WTC11 (cell line): ENCODE results near the gene GYPA. TPM values are rescaled to one million over a fixed set of nuclear protein-coding genes. Genes with fewer than 3 reads are reported as not detected.
"Not testable (repeated sequence)": the region's sequence is repeated elsewhere in the genome, so short reads cannot be mapped to it uniquely, and the experiment has no call there.

Source experiments
- ATAC-seq: fragments of 200-7000 bp; cut with Tn5 transposase; 2 replicates; pipeline ENCODE4 v1.10.0; 2021; ENCODE audit warnings: mild to moderate bottlenecking, moderate library complexity
- Bru-seq: library from RNA; stranded (reverse); fragments of 400-500 nt; gene quantifications from one replicate; lab custom pipeline; 2021; lab: Mats Ljungman, UMichigan
- CTCF ChIA-PET: fragments of 300-600 bp; sonication (Branson Sonifier 250); formaldehyde crosslinking; loops from one replicate; lab custom pipeline; 2021; ENCODE audit warnings: antibody characterized with exemption; lab: Charles Lee
- POLR2A ChIA-PET: fragments of 350-600 bp; sonication (Branson Sonifier 250); formaldehyde crosslinking; loops from one replicate; lab custom pipeline; 2021; ENCODE audit warnings: antibody characterized with exemption; lab: Charles Lee
- DNase-seq: peaks from one replicate; pipeline ENCODE4 v3.0.0; 2021; ENCODE audit warnings: low spot score
- H3K27ac Mint-ChIP-seq: 2 replicates; pipeline ENCODE4 v1.8.0; 2021; ENCODE audit warnings: mixed read lengths
- H3K27me3 Mint-ChIP-seq: 2 replicates; pipeline ENCODE4 v1.8.0; 2021; ENCODE audit warnings: low read depth, mild to moderate bottlenecking, moderate library complexity, mixed read lengths
- H3K36me3 Mint-ChIP-seq: 2 replicates; pipeline ENCODE4 v1.8.0; 2021; ENCODE audit warnings: mixed read lengths
- H3K4me1 Mint-ChIP-seq: 2 replicates; pipeline ENCODE4 v1.8.0; 2022; ENCODE audit warnings: mixed read lengths
- H3K4me3 Mint-ChIP-seq: 2 replicates; pipeline ENCODE4 v1.8.0; 2021; ENCODE audit warnings: mild to moderate bottlenecking, moderate library complexity, mixed read lengths
- H3K9me3 Mint-ChIP-seq: 2 replicates; pipeline ENCODE4 v1.8.0; 2021; ENCODE audit warnings: mixed read lengths
- ELF4 ChIP-seq: sonication (generic); formaldehyde crosslinking; IDR thresholded peaks from 2 replicates; pipeline ENCODE4 v1.8.1; 2022; ENCODE audit warnings: low read depth, mild to moderate bottlenecking, moderate library complexity, missing genetic modification reagents
- FOXK1 ChIP-seq: sonication (generic); formaldehyde crosslinking; IDR thresholded peaks from 2 replicates; pipeline ENCODE4 v1.8.0; 2022; ENCODE audit warnings: mild to moderate bottlenecking, moderate library complexity, missing genetic modification reagents
- MYBL2 ChIP-seq: sonication (generic); formaldehyde crosslinking; IDR thresholded peaks from 2 replicates; pipeline ENCODE4 v1.8.1; 2023; ENCODE audit warnings: mild to moderate bottlenecking, moderate library complexity, missing genetic modification reagents
- SOX15 ChIP-seq: fragments of 250-450 bp; sonication (Bioruptor Pico); IDR thresholded peaks from 2 replicates; pipeline ENCODE4 v1.9.0; 2021; ENCODE audit warnings: mild to moderate bottlenecking
- SP1 ChIP-seq: sonication (generic); formaldehyde crosslinking; conservative IDR thresholded peaks from 2 replicates; pipeline ENCODE4 v1.8.1; 2022; ENCODE audit warnings: missing genetic modification reagents
- TEAD1 ChIP-seq: sonication (generic); formaldehyde crosslinking; IDR thresholded peaks from 2 replicates; pipeline ENCODE4 v1.8.0; 2022; ENCODE audit warnings: mild to moderate bottlenecking, missing genetic modification reagents
- ZNF317 ChIP-seq: sonication (generic); formaldehyde crosslinking; IDR thresholded peaks from 2 replicates; pipeline ENCODE4 v1.8.1; 2023; ENCODE audit warnings: low read depth, mild to moderate bottlenecking, moderate library complexity, missing genetic modification reagents, borderline replicate concordance
- ZNF396 ChIP-seq: fragments of 250-450 bp; sonication (Bioruptor Pico); IDR thresholded peaks from 2 replicates; pipeline ENCODE4 v1.8.0; 2021; ENCODE audit warnings: mild to moderate bottlenecking, moderate library complexity, borderline replicate concordance
- long read RNA-seq, 3 experiments: library from RNA in 1 of 3; library from capped mRNA in 1 of 3; library from polyadenylated mRNA in 1 of 3; unstranded in 2 of 3; stranded (forward) in 1 of 3; transcript quantifications; one replicate each; pipeline ENCODE4 v2.0.0, GENCODE V29; 2021
- total RNA-seq: library from RNA; stranded (reverse); gene quantifications from 3 replicates; pipeline ENCODE4 v1.2.3, GENCODE V29; 2021
- TF ChIP-seq, protein P1 (sequence below): sonication (generic); formaldehyde crosslinking; IDR thresholded peaks from 2 replicates; pipeline ENCODE4 v1.8.1; 2022; ENCODE audit warnings: low read depth, mild to moderate bottlenecking, moderate library complexity, missing genetic modification reagents, borderline replicate concordance
- TF ChIP-seq, protein P2 (sequence below): sonication (generic); formaldehyde crosslinking; IDR thresholded peaks from 2 replicates; pipeline ENCODE4 v1.8.1; 2022; ENCODE audit warnings: low read depth, missing genetic modification reagents, borderline replicate concordance
- TF ChIP-seq, protein P3 (sequence below): fragments of 250-450 bp; sonication (Bioruptor Pico); IDR thresholded peaks from 2 replicates; pipeline ENCODE4 v1.9.0; 2021; ENCODE audit warnings: moderate library complexity, mild to moderate bottlenecking, inconsistent platforms, borderline replicate concordance
- TF ChIP-seq, protein P4 (sequence below): sonication (generic); formaldehyde crosslinking; IDR thresholded peaks from 2 replicates; pipeline ENCODE4 v1.8.0; 2022; ENCODE audit warnings: mild to moderate bottlenecking, missing genetic modification reagents
- TF ChIP-seq, protein P5 (sequence below): fragments of 250-450 bp; sonication (Bioruptor Pico); IDR thresholded peaks from 2 replicates; pipeline ENCODE4 v1.9.0; 2021; ENCODE audit warnings: mild to moderate bottlenecking

Gene GYPA
- total RNA-seq (0.09 to 0.44 TPM in 2 of 3 replicates, not detected in the other), Bru-seq, nascent RNA (not detected)
- long read RNA-seq, experiment 1: 0 reads
- long read RNA-seq, experiment 2: 0 reads
- long read RNA-seq, experiment 3: 0 reads

DNA sequence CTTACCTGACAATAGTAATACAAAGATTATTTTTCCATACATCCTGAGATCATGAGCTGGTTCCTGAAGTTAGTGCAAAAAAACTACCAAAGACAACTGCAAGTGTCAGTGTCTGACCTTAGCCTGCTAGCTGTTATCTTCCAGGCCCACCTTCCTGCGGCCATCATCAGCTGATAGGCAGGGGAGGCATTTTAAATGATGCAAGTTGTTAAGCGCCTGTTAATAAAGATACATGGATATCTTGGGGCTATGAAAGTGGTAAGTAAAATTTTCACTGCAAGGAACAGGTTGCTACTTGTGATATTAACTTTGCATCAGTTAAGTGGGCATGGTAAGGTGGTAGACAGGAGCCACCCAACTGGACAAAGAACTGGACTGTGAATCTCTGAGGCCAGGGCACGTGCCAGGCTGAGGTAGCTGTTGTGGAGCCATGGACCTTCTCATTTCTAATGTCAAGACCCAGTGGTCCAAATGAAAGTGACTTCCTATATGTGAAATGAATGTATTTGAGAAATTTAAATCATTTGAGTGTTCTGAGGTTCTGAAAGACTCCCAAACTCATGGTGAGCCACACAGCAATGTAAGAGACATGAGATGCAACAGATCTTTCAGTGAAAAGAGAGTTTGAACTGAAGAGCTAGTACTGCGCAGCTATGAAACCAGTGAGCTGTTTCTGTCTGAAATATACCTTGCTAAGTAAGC, at the start of gene GYPA:
Gene GYPA, minus strand, starts transcription at position 125 of the 702 bp plus-strand sequence. Its CDS starts 83 bp downstream, at position 42.
- CTCF ChIA-PET: not testable (repeated sequence)

DNA sequence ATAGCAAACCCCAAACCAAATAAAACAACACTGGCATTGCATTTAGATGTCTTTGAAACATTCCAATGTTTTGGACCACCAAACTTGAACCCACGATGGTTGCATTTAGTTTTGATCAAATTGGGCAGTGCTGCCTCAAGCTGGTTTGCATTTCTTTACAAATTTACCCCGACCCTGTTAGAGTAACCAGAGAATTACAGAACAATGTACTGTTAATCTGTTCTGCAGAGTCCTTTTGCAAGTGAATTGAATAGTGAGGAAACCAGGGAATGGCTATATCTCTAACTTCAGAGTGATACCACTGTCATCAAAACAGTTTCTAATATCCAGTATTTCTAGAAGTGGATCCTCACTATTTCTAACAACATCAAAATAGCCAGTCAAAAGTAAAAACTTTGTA, 49.5 kb upstream of the GYPA start:
- no peak for DNase-seq
- H3K27me3 Mint-ChIP-seq: peaks cover 22% of the 10 kb centered on the region
- H3K36me3 Mint-ChIP-seq: no peaks in the 10 kb centered on the region
- ChIA-PET CTCF (interaction anchor here (0.5 kb wide), 1 partner anchor 436 kb away, joined by 4 read pairs; no protein-coding TSS in a partner anchor), POLR2A (no interaction called here)
- no peak overlapping the region for H3K27ac Mint-ChIP-seq
- peak; percentile 76 for ATAC-seq
- H3K9me3 Mint-ChIP-seq: peaks cover 9% of the 10 kb centered on the region
- no peak overlapping the region; the same call in 1 of the 2 replicates for H3K4me3 Mint-ChIP-seq
- peaks cover 20% of the 10 kb centered on the region for H3K4me1 Mint-ChIP-seq
- TF ChIP-seq, protein P1, sequence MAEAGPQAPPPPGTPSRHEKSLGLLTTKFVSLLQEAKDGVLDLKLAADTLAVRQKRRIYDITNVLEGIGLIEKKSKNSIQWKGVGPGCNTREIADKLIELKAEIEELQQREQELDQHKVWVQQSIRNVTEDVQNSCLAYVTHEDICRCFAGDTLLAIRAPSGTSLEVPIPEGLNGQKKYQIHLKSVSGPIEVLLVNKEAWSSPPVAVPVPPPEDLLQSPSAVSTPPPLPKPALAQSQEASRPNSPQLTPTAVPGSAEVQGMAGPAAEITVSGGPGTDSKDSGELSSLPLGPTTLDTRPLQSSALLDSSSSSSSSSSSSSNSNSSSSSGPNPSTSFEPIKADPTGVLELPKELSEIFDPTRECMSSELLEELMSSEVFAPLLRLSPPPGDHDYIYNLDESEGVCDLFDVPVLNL (CRISPR knock-in tag): no peak

More for the DNA sequence above, at the start of gene GYPA:
- H3K27me3 Mint-ChIP-seq, ATAC-seq, H3K4me1 Mint-ChIP-seq, H3K4me3 Mint-ChIP-seq, H3K9me3 Mint-ChIP-seq, H3K27ac Mint-ChIP-seq, DNase-seq, H3K36me3 Mint-ChIP-seq, POLR2A ChIA-PET: not testable (repeated sequence)

DNA sequence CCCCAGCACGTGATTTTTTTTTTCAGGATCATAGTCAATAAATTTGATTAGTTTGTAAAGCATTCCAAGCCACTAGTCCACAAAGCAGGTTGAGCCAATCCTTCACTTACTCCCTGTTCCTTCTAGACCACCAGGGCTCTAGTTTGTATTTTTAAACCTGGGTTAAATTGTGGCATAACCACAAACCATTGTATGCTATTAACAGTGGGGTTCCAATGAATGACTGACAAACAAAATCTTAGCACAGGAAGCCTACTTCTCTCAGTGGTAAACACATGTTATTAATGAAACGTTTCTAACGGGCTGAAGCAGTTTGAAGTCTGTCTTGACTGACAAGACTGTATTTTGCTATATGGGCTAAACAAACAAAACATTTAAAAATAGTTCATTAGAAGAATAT, 48.6 kb upstream of the GYPA start:
- no peak for DNase-seq
- Mint-ChIP-seq H3K9me3 (0 out of 2 replicates have a peak, but pooled peaks cover 4% of the 10 kb centered on the region), H3K27ac (no peak overlapping the region), H3K27me3 (peaks cover 22% of the 10 kb centered on the region), H3K4me3 (no peak overlapping the region), H3K4me1 (peaks cover 20% of the 10 kb centered on the region), H3K36me3 (no peaks in the 10 kb centered on the region)
- ChIA-PET POLR2A (no interaction called here), CTCF (no interaction called here)
- TF ChIP-seq, protein P2, sequence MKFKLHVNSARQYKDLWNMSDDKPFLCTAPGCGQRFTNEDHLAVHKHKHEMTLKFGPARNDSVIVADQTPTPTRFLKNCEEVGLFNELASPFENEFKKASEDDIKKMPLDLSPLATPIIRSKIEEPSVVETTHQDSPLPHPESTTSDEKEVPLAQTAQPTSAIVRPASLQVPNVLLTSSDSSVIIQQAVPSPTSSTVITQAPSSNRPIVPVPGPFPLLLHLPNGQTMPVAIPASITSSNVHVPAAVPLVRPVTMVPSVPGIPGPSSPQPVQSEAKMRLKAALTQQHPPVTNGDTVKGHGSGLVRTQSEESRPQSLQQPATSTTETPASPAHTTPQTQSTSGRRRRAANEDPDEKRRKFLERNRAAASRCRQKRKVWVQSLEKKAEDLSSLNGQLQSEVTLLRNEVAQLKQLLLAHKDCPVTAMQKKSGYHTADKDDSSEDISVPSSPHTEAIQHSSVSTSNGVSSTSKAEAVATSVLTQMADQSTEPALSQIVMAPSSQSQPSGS (CRISPR knock-in tag): no peak
- TF ChIP-seq, protein P3, sequence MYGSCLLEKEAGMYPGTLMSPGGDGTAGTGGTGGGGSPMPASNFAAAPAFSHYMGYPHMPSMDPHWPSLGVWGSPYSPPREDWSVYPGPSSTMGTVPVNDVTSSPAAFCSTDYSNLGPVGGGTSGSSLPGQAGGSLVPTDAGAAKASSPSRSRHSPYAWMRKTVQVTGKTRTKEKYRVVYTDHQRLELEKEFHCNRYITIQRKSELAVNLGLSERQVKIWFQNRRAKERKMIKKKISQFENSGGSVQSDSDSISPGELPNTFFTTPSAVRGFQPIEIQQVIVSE (CRISPR knock-in tag): no peak
- TF ChIP-seq, protein P1 (CRISPR knock-in tag): no peak
- TF ChIP-seq, protein P4, sequence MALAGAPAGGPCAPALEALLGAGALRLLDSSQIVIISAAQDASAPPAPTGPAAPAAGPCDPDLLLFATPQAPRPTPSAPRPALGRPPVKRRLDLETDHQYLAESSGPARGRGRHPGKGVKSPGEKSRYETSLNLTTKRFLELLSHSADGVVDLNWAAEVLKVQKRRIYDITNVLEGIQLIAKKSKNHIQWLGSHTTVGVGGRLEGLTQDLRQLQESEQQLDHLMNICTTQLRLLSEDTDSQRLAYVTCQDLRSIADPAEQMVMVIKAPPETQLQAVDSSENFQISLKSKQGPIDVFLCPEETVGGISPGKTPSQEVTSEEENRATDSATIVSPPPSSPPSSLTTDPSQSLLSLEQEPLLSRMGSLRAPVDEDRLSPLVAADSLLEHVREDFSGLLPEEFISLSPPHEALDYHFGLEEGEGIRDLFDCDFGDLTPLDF (CRISPR knock-in tag): no peak
- TF ChIP-seq ZNF317 (CRISPR knock-in tag): no peak
- no peak for TF ChIP-seq MYBL2 (CRISPR knock-in tag)
- TF ChIP-seq SOX15 (CRISPR knock-in tag): no peak
- no peak for TF ChIP-seq TEAD1 (CRISPR knock-in tag)
- TF ChIP-seq ELF4 (CRISPR knock-in tag): no peak
- no peak for TF ChIP-seq SP1 (CRISPR knock-in tag)
- TF ChIP-seq FOXK1: no peak
- TF ChIP-seq, protein P5, sequence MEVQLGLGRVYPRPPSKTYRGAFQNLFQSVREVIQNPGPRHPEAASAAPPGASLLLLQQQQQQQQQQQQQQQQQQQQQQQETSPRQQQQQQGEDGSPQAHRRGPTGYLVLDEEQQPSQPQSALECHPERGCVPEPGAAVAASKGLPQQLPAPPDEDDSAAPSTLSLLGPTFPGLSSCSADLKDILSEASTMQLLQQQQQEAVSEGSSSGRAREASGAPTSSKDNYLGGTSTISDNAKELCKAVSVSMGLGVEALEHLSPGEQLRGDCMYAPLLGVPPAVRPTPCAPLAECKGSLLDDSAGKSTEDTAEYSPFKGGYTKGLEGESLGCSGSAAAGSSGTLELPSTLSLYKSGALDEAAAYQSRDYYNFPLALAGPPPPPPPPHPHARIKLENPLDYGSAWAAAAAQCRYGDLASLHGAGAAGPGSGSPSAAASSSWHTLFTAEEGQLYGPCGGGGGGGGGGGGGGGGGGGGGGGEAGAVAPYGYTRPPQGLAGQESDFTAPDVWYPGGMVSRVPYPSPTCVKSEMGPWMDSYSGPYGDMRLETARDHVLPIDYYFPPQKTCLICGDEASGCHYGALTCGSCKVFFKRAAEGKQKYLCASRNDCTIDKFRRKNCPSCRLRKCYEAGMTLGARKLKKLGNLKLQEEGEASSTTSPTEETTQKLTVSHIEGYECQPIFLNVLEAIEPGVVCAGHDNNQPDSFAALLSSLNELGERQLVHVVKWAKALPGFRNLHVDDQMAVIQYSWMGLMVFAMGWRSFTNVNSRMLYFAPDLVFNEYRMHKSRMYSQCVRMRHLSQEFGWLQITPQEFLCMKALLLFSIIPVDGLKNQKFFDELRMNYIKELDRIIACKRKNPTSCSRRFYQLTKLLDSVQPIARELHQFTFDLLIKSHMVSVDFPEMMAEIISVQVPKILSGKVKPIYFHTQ (CRISPR knock-in tag): no peak
- TF ChIP-seq ZNF396: no peak
- ATAC-seq: no peak
